ENCODE results near the gene MOB2. TPM values are rescaled to one million over a fixed set of nuclear protein-coding genes. Genes with fewer than 3 reads are reported as not detected.

MOB2 gene, protein sequence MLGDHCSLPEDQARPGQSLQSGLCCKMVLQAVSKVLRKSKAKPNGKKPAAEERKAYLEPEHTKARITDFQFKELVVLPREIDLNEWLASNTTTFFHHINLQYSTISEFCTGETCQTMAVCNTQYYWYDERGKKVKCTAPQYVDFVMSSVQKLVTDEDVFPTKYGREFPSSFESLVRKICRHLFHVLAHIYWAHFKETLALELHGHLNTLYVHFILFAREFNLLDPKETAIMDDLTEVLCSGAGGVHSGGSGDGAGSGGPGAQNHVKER
- polyA plus RNA-seq = 10 to 100 TPM; 31.9 to 51.6 (median 41.2) TPM

DNA sequence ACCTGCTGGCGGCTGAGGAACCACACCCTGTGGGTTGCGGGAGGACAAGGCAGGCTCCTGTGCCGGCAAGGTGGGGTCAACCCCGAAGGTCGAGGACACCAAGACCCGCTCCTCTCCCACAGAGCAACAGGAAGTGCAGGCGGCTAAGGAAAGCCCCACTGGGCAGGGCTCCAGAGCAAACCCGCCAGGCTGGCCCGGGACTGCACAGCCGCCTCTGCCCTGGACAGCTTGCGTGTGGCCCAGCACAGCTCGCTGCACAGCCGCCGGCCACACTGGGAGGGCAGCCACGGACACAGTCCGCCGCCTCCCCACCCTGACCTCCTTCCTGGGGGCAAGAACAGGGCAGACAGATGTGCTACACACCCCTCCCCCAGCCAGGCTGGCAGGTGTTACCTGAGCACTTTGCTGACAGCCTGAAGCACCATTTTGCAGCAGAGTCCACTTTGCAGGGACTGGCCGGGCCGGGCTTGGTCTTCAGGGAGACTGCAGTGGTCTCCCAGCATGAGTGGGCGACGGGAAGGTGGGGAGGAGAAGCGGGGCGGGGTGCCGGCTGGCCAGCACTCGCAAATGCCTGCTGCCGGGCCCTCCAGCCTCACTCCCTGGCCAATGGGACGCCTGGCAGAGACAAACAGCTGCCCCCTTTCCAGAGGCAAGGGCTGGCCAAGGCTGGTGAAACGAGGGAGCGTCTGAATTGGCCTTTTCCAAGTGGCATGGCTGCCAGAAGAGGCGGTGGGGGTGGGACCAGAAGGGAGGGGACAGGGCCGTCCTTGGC is at the start of gene MOB2:
Gene MOB2 (minus strand): TSS at position 726 of the 772 bp plus-strand sequence. CDS start 223 bp downstream, at position 503.
- WGBS, 3 donors = 37 to 58% (median 51%) methylated on average over 28 to 31 of the region's 31 CpGs
- no peak within 1 kb of the TSS for H3K27ac ChIP-seq (ENCODE audit: low read depth, low read length)

- no peak overlapping the region for H3K27ac ChIP-seq (ENCODE audit: low read depth, low read length)
These were observed 48.1 kb upstream of the MOB2 start for GRCh38 chr11:1534682-1535081.

GRCh38 chr11:1534171-1534570 is 47.6 kb upstream of the MOB2 start:
- WGBS, 3 donors = 85 to 91% (median 88%) methylated on average over 7 of the region's 7 CpGs
- H3K27ac ChIP-seq (ENCODE audit: low read depth, low read length) = no peak overlapping the region

More at GRCh38 chr11:1534682-1535081, 48.1 kb upstream of the MOB2 start:
- WGBS, 3 donors = 85 to 90% (median 89%) methylated on average over 14 of the region's 14 CpGs

DNA sequence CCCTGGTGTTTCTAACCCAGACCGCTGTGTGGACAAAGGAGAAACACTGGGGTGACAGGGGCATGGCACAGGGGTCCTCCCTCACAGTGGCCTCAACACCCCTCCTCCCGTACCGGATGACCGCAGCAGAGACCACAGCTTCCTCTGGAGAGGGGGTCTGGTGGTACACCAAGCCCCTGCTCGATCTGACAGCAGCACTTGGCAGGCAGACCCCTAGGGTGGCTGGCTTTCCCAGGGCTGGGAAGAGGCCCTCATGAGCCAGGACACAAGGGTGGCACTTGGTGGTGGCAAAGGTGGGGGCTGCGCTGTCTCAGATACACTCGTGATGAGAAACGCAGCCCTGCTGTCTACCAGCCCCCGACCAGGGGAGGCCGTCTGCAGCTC is 46.8 kb upstream of the MOB2 start:
- WGBS, 3 donors = 74 to 87% (median 84%) methylated on average over 9 to 10 of the region's 10 CpGs
- no peak overlapping the region for H3K27ac ChIP-seq (ENCODE audit: low read depth, low read length)

DNA sequence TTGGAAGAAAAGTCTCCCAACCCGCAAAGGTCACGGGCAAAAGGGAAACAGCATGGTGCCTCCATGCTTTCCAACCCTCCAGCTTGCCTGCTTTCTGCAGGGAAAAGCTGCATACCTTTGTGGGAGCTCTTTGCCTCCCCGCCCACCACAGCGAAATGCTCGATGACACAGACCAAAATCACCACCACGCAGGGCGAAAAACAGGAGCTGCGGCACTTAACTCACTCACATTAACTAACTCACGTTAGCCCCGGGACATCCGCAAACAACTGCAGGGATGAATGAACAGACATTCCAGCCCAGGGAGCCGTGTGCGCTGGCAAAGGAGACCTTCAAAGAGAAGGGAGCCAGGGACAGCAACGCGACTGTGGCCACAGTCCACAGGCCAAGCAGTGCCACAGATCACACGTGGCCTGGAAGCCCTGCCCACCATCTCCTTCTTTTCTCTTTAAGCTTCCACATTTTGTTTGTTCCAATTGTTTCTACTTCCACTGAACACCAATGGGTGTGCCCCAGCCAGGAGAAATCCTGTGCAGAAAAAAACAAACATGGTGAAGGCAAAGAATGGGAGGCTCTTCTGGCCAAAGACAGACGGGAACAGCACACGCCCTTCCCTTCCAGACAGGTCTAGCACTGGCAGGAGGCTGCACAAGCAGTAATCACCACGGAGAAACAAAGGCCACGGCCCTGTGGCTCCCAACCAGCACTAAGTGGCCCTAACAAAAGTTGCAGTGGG is 46.2 kb upstream of the MOB2 start:
- 65 to 85% (median 78%) methylated on average over 20 of the region's 20 CpGs for WGBS, 3 donors

DNA sequence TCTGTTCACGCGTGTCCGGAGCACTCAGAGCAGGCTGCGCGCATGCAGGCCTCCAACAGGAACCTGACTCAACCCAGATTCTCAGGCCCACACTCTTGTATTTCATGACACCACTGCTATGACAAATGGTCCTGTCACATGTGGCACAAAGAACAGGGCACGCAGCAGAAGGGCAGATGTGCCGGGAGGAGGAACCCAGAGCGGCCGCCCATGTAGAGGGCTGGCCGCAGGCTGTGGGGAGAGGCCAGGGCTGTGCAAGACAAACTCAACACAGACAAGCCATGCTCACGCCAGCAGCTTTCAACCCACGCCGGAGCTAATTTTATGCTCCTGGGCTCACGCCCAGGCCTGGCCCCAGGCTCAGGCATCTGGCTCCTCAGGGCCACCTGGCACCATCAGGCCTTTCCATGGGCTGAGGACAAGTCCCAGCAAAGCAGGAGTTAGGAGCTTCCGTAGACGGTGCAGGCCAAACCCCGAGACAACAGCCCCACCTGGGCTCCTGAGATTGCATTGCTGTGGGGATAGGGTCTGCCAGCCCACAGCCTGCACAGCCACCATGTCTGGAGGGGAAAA is 45.5 kb upstream of the MOB2 start:
- WGBS, 3 donors = 71 to 89% (median 84%) methylated on average over 17 of the region's 17 CpGs
- no peak overlapping the region for H3K27ac ChIP-seq (ENCODE audit: low read depth, low read length)

More for the DNA sequence above, 46.2 kb upstream of the MOB2 start:
- H3K27ac ChIP-seq (ENCODE audit: low read depth, low read length) = no peak overlapping the region

- 69 to 82% (median 76%) methylated on average over 12 of the region's 12 CpGs for WGBS, 3 donors
- no peak overlapping the region for H3K27ac ChIP-seq (ENCODE audit: low read depth, low read length)
These were observed 45.0 kb upstream of the MOB2 start for GRCh38 chr11:1531449-1532013.

DNA sequence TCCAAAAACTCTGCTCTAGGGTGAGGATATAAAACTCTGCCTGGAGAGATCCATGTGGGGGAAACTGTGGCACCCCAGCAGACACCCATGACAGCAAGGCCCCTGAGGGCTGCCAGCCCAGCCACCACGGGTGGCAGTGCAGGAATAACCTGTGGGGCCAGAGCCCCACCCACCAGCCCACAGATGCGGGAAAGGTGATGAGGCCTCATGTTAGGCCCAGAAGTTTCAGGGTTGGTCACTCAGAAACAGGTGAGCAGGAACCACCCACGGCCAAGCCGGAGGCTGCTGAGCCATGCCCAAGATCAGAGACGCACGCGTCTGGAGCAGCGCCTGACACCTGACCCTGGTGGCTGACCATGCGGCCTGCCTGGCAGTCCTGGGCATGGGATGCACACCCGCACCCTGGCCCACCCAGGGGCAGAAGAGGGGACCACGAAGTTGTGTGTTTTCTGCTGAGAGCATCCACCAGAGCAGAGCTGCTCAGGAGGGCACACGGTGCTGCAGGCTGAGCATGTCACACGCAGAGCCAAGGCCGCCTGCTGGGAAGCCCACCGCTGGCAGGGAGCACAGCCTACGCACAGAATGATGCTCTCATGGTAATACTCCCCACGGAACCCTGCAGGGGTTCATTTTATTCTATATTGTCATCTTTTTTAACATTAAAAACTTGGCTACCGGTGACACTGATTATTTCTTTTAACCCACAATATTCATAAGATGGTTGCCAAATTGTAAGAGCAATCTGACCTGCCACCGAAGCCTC is 44.3 kb upstream of the MOB2 start:
- no peak overlapping the region for H3K27ac ChIP-seq (ENCODE audit: low read depth, low read length)
- 88 to 92% (median 92%) methylated on average over 19 of the region's 19 CpGs for WGBS, 3 donors

DNA sequence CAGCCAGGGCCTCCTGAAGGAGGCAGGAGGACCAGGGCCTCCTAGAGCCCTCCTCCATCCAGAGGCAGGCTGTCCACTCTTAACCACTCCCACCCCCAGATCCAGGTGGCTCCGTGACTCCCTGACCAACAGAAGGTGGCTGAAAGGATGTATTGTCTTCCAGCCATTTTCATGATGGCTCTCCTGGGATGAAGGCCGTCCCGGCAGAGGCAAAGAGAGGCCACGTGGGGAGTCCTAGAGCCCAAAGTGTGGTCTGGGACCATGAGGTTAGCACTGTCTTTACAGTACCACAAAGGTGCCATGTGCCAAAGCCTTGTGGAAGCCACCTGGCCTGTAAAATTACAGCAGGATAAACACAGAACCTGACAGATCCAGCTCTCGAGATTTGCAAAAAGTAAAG is 43.2 kb upstream of the MOB2 start:
- 69 to 80% (median 77%) methylated on average over 5 of the region's 5 CpGs for WGBS, 3 donors

DNA sequence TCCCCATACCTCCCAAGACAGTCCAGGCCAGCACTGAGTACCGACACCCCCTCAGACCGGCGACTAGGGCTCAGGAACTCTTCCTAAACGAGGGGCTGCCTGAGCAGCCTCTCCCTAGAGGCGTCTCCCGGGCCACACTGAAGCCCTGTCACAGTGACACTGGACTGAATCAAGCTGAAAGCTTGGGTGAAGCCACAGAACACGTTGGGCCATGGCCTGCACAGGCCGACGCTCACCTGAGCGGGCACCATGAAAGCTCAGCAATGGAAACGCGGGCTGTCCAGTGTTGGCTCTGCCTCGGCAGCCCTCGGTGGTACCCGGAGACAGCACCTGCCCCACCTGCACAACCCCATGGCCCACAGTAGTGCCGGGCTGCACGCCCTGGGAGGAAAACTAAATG is 42.7 kb upstream of the MOB2 start:
- WGBS, 3 donors = 86 to 95% (median 91%) methylated on average over 17 of the region's 17 CpGs
- H3K27ac ChIP-seq (ENCODE audit: low read depth, low read length) = no peak overlapping the region

More for the DNA sequence above, 43.2 kb upstream of the MOB2 start:
- H3K27ac ChIP-seq (ENCODE audit: low read depth, low read length) = no peak overlapping the region

- WGBS, 3 donors = 89 to 93% (median 92%) methylated on average over 10 of the region's 10 CpGs
These were observed 42.1 kb upstream of the MOB2 start for GRCh38 chr11:1528710-1529109.

GRCh38 chr11:1526785-1527184 is 40.2 kb upstream of the MOB2 start:
- 84 to 90% (median 90%) methylated on average over 15 of the region's 15 CpGs for WGBS, 3 donors
- no peak overlapping the region for H3K27ac ChIP-seq (ENCODE audit: low read depth, low read length)

More at GRCh38 chr11:1528710-1529109, 42.1 kb upstream of the MOB2 start:
- H3K27ac ChIP-seq (ENCODE audit: low read depth, low read length) = no peak overlapping the region

GRCh38 chr11:1523779-1524178 is 37.2 kb upstream of the MOB2 start:
- WGBS, 3 donors = 72 to 77% (median 73%) methylated on average over 4 of the region's 4 CpGs
- H3K27ac ChIP-seq (ENCODE audit: low read depth, low read length) = no peak overlapping the region

DNA sequence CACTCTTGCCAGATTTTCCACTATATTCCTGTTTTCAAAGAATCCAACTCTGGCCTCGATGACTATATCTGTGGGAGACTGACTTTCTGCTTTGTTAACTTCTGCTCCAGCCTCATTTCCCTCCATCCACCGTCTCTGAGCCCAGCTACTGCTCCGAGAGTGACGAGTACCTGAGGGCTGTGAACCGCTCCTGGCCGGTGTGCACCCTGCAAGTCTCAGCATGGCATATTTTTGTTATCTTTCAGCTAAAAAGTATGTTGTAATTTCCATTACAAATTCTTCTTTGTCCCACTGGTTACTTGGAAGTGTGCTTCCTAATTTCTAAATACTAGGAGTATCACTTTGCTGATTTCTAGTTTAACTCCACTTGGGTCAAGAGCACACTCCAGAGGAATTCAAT is 36.5 kb upstream of the MOB2 start:
- no peak overlapping the region for H3K27ac ChIP-seq (ENCODE audit: low read depth, low read length)
- WGBS, 3 donors = 83 to 89% (median 87%) methylated on average over 6 of the region's 6 CpGs

GRCh38 chr11:1522081-1522424 is 35.5 kb upstream of the MOB2 start:
- 85 to 95% (median 93%) methylated on average over 8 of the region's 8 CpGs for WGBS, 3 donors
- no peak overlapping the region for H3K27ac ChIP-seq (ENCODE audit: low read depth, low read length)

DNA sequence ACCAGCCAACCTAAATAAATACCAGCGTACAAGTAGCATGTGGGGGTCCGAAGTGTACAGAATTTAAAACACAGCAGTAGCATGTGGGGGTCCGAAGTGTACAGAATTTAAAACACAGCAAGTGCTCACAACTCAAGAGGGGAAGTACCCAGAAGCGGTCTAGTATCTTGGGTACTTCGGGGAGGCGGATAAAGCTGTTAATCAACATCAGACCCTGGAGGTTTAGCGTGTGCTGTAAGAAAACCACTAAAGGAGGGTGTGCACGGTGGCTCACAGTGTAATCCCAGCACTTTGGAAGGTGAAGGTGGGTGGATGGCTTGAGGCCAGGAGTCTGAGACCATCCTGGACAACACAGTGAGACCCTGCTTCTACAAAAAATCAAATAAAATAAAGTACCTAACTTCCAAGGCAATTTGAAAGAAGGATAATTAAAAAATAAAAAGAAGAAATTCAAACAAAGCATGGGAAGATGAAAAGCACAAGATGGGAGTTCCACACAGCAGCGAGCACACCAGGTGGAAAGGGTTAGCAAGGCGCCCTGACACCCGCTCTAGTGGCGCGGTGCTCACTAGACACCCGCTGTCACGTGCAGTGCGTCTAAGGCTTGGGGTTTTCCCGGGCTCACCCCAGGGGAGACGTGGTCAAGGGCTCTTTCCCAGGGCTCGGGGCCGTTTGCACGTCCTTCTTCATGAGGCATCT is 35.0 kb upstream of the MOB2 start:
- no peak overlapping the region for H3K27ac ChIP-seq (ENCODE audit: low read depth, low read length)
- 87 to 91% (median 89%) methylated on average over 21 of the region's 21 CpGs for WGBS, 3 donors

DNA sequence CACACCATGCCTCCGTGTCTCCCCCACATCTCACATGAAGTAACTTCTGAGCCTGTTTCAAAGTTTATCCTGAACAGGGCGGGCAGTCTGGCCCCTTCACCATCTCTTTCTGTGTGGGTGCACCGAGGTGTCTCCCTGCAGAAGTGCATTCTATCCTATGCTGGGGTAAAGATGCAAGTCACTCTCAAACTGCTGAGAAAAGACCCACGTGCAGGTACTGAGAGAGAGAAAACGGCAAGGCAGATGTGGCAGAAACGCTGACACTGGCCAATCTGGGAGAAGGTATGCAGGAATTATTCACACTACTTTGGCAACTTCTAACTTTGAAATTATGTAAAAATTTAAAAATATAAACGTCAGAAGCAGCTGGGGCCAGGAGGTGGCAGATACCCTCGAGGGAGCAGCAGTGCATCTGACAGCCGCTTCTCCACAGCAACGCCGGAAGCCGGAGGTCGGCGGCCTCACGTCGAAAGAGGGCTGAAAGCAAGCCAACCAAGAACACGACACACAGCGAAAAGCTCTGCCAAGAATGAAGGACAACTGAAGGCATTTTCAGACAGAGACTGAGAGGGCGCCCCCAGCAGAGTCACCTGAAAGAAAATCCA is 34.2 kb upstream of the MOB2 start:
- H3K27ac ChIP-seq (ENCODE audit: low read depth, low read length) = no peak overlapping the region
- WGBS, 3 donors = 53 to 63% (median 58%) methylated on average over 19 of the region's 19 CpGs

Data from adipose tissue (tissue), 3 donors.